Stimulated activated CD4-positive, alpha-beta T cell treated with anti-CD3 and anti-CD28 coated beads, Interleukin-15, amount 100 ng/mL, for 1 hour (primary cell): ENCODE data around the gene ZBTB34.

Source experiments
- DNase-seq, 2 donors: peaks; one replicate each; pipeline ENCODE4 v3.0.0-alpha.2; 2020; ENCODE audit warnings: low read depth in 1 of 2, low spot score in 1 of 2

ZBTB34 gene

GRCh38 chr9:126842977-126843799 lies 17.3 kb upstream of the ZBTB34 start:
- no peak for DNase-seq

GRCh38 chr9:126844085-126844484 lies 16.4 kb upstream of the ZBTB34 start:
- no peak for DNase-seq

- DNase-seq: no peak
Measured at GRCh38 chr9:126847051-126847450, 13.4 kb upstream of the ZBTB34 start.

- DNase-seq: no peak
Measured at GRCh38 chr9:126849591-126850225, 10.7 kb upstream of the ZBTB34 start.

- DNase-seq: no peak
Measured at GRCh38 chr9:126851286-126851880, 9.1 kb upstream of the ZBTB34 start.

- DNase-seq: no peak
Measured at GRCh38 chr9:126852086-126852688, 8.3 kb upstream of the ZBTB34 start.

GRCh38 chr9:126853667-126854066 lies 6.8 kb upstream of the ZBTB34 start:
- no peak for DNase-seq

- DNase-seq: no peak
Measured at GRCh38 chr9:126854734-126855133, 5.7 kb upstream of the ZBTB34 start.

- DNase-seq: no peak
Measured at GRCh38 chr9:126856326-126856877, 4.0 kb upstream of the ZBTB34 start.

GRCh38 chr9:126857261-126857960 lies 3.0 kb upstream of the ZBTB34 start:
- no peak for DNase-seq

GRCh38 chr9:126859111-126859510 lies 1.3 kb upstream of the ZBTB34 start:
- DNase-seq: no peak

- DNase-seq: peak in 1 of 2 donors; percentile 1
Measured at GRCh38 chr9:126860757-126861466, 473 bp downstream of the ZBTB34 start.

GRCh38 chr9:126861707-126862103 lies 1.3 kb downstream of the ZBTB34 start:
- no peak for DNase-seq

- DNase-seq: no peak
Measured at GRCh38 chr9:126862104-126862761, 1.8 kb downstream of the ZBTB34 start.

- DNase-seq: no peak
Measured at GRCh38 chr9:126864771-126865170, 4.3 kb downstream of the ZBTB34 start.

GRCh38 chr9:126869368-126869767 lies 8.9 kb downstream of the ZBTB34 start:
- no peak for DNase-seq

- DNase-seq: no peak
Measured at GRCh38 chr9:126872516-126872915, 12.1 kb downstream of the ZBTB34 start.

GRCh38 chr9:126874546-126875314 lies 14.3 kb downstream of the ZBTB34 start:
- DNase-seq: no peak
